A172 (cell line): ENCODE measurements around the gene PER3. TPM values are rescaled to one million over a fixed set of nuclear protein-coding genes. Genes with fewer than 3 reads are reported as not detected.
A peak's percentile ranks its signal among the peaks of the same experiment; 100 is the strongest.

Source experiments
- DNase-seq: peaks from one replicate; pipeline ENCODE4 v3.0.0-alpha.2; 2015; ENCODE audit warnings: low spot score
- total RNA-seq: library from RNA; depleted of rRNA; stranded (reverse); fragments of >200 nt; shearing (Covaris generic); gene quantifications from 2 replicates; pipeline ENCODE4 v1.2.3, GENCODE V29; 2014; rRNA removed

The PER3 gene
- total RNA-seq, 1 experiment from 2014 or later = 6.0 TPM

DNA sequence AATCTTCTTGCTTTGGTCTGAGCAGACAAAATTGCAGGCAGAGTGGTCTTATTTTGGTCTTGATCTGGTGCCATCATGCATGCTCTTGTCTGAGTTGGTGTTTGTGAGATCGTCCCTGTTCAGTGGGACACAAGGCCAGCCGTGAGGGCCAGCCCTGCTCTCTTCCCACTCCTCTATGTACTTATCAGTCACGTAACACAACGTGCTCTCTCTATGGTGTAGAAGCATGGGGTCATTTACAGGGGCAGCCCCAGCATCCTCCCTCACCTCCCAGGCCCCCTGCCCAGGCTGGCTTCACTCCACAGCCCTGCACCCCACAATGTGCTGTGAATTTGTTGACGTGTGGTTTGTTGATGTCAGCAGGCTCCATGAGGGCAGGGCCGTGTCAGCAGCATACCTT lies 87.0 kb downstream of the PER3 start:
- DNase-seq = no peak

DNA sequence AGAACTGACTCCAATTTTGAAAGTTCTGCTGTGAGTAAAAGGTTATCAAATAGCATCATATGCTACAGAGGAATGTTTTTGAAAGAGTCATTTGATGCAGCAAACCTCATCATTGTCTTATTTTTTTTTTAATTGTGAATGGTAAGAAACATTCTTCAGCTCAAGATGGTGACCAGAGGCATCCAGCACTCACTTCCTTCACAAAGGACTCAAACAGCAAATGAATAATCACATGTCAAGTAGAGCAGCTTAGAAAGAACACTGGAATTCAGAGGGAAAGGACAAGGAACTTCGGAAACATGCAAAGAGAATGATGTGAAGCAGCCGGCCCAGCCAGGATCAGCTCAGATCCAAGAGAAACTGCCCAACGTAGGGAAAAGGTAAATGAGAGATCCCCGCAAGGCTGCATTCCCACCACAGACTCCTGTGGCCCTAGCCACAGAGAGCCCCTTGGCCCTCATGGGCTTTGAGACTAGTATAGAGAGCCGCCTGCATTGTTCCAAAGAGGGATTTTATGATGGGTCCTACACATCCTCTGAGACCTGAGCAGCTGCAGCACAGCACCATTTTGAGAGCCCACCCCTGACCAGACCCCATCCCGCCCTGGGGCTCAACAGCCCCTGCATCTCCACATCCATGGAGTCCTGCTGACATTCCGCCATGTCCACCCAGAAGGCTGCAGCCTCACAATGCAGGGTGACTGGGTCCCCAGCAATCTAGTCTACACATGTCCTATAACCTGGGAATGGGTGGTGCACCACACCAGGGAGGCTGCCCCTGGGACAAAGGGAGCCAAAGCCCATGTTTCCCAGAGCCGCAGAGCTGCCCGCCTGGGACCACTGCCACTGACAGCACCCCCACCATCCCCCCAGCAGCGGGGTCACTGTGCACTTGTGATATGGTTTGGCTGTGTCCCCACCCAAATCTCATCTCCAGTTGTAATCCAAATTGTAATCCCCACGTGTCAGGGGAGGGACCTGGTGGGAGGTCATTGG lies 90.0 kb downstream of the PER3 start:
- DNase-seq = no peak

DNA sequence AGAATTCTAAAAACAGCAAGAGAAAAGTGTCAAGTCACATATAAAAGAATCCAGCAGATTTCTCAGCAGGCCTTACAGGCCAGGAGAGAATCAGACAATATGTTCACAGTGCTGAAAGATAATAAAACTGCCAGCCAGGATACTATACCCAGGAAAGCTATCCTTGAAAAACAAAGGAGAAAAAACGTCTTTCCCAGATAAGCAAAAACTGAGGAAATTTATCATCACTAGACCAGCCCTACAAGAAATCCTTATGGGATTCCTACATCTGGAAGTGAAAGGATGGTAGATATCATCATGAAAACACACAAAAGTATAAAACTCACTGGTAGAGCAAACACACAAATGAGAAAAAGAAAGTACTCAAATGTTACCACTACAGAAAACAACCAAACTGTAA lies 93.9 kb downstream of the PER3 start:
- no peak for DNase-seq

DNA sequence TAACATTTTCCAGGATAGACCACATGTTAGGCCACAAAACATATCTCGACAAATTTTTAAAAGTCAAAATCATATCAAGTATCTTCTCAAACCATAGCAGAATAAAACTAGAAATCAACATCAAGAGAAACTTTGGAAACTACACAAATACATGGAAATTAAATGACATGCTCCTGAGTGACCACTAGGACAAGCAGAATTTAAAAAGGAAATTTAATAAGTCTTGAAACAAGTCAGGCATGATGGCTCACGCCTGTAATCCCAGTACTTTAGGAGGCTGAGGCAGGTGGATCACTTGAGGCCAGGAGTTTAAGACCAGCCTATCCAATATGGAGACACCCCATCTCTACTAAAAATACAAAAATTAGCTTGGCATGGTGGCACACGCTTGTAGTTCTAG lies 95.1 kb downstream of the PER3 start:
- no peak for DNase-seq

DNA sequence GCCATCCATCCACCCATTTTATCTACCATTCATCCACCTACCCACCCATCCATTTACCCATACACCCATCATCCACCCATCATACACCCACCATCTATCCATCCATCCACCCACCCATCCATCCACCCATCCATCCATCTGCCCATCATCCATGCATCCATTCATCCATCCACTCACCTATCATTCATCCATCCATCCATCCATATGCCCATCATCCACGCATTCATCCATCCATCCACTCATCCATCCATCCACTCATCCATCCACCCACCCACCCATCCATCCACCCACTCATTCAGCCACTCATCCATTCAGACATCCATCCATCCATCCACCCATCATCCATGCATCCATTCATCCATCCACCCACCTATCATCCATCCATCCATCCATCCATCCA lies 100.7 kb downstream of the PER3 start:
- no peak for DNase-seq

DNA sequence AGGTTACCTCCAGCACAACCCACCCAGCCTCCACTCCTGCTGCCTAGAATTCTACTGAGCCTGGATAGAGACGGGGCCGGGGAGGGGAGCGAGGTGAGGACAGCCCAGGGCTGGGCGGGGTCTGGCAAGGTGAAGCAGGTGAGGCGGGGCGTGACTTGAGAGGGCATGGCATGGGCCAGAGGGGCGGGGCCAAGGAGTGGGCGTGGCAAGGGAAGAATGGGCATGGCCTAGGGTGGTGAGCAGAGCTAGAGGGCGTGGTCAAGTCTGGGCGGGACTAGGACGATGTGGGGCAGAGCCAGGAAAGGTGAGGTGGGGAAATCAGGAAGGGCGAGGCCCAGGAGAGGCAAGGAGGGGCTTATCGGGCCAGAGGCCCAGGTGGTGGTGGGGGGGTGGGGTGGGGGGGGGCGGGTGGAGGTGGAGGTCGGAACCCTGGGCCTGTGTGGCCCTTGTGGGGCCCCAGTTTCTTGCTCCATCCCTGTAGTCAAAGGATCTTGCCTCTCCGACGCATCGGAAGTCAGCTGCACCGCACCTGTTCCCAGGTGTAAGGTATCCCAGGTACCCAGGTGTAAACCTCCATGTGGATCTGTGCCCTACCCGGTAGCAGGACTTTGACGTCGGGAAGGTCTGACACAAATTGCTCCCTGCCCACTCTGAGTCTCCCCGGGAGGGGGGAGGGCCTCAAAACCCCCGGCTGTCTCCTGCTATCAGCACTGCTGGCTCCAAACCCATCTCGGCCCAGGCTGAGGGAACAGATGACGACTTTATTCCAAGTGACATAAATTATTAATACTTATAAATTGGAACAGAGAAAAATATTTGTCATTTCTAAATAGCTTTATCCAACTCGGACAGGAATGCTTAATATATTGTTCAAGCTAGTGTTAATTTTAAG lies 101.7 kb downstream of the PER3 start:
- no peak for DNase-seq

DNA sequence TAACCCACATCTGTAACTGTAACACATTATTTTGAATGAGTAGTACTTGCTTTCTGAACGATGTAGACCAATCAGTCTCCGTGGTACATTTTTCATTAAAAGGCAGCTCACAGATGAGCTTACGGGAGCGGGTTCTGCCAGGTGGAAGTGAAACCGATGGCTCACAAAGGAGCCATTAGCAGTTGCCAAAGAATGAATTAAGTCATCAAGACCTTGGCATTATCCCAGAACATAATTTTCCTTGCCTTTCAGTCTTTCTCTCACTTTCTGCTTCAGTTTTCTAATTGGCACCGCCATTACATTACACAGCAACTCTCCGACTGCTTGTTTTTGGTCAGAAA lies 102.3 kb downstream of the PER3 start:
- no peak for DNase-seq

DNA sequence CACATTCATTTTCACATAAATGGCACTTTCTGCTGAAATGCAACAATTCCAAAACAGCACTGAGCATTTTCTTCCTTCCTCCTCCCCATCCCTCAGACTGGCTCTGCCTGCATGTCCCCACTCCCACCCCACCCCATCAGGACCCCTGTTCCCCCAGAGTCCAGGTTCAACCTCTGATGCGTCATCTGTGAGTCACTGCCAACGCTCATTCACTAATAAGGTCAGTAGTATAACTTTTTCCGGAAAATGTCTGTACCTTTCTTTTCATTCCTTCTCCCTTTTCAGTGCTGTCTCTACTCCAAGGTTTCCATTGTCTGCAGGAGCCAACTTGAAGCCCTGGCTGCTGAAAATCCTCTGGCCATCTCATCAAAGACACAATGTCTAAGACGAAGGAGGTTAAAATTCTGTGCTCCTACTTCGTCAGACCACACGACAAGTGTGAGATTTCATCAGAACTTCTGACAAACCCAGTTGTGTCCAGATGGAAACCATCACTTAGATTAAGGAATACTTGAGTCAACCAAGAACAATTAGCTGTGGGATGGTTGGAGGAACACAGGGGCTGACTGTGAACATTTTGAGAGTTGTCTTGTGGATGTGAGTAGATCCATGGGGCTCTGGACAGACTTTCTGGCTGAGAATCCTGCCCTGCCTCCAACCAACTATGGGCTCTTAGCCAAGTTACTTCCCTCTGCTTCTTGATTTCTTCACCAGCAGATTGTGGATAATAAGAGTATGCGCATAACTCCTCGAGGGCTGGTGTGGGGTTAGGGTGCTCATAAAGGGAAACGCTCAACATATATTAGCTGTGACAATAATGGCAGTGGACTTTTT lies 104.4 kb downstream of the PER3 start:
- no peak for DNase-seq

DNA sequence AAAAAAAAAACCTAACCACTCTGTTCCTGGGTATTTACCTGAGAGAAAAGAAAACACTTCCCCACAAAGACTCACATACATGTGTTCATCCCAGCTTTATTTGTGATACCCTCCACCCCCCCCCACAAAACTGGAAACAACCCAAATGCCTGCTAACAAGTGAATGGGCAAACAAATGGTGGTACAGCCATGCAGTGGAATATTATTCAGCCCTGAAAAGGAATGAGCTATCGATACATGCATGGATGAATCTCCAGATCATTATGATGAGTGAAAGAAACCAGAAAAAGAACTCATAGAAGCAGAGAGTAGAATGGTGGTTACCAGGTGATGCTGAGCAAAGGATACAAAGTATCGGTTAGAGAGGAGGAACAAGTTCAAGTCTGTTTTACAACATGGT lies 106.8 kb downstream of the PER3 start:
- DNase-seq = no peak

DNA sequence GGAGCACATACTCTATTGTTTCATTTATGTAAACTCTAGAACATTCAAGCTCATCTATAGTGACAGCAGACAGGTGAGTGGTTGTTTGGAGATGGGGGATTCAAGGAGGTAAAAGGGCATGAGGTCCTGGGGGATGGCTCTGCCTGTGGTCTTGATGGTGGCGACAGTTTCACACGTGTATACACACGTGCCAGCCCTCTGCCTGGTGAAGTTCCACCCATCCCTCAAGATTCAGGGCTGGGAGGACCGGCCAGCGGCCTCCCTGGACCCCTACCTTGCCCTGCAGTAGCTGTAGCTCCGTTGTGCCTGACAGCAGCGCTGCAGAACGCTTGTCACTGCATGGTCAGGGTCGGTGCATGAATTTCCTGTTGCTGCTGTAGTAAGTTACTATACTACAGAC lies 107.7 kb downstream of the PER3 start:
- DNase-seq = no peak

DNA sequence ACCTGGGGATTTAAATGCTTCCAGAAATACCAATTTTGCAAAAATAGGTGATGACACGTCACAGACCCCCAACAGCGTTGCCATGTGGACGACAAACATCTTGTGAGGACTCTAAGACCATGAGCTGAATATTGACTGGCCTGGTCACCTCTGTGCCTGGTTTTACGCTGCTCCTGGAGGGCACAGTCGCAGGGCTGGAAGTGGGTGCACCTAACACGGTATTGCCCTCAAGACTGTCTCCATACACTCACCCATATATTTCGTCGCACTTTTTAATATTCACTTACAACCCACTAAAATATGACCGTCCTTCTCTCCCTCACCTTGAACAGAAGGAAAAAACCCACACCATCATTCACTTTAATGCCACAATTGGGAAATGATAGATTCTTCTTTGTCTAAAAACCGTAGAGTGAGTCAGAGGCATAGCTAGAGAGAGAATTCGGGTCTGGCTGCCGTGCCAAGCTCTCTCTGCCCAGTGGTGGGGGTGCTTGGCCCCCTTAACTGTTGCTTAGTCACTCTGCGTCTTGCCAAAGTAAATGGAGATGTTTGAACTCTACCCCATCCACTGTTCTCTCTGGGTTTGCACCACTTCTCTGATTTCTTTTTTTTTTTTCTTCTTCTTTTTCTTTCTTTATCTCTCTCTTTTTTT lies 109.6 kb downstream of the PER3 start:
- peak; percentile 61 for DNase-seq

Other genes starting within 250 kb of the PER3 start
- 126 and 138 TPM in 2 replicates for gene VAMP3, start 13.0 kb upstream of the PER3 start, total RNA-seq
- gene UTS2, start 68.8 kb downstream of the PER3 start, total RNA-seq = not detected in 2 replicates
- 0.95 and 2.2 TPM in 2 replicates for gene TNFRSF9, start 156.5 kb downstream of the PER3 start, total RNA-seq
- gene PARK7, start 177.4 kb downstream of the PER3 start, total RNA-seq = 242 and 359 TPM in 2 replicates
- 92.1 and 100 TPM in 2 replicates for gene ERRFI1, start 242.0 kb downstream of the PER3 start, total RNA-seq